Measurements from ENCODE around the gene SLC2A1. TPM values are rescaled to one million over a fixed set of nuclear protein-coding genes. Genes with fewer than 3 reads are reported as not detected.

Gene SLC2A1
- total and polyA plus RNA-seq, 2 of the 13 experiments (the other 11 are each of a cell fraction or from before 2014, with no cell fraction given), result 125 to 423 TPM

- 0 out of 2 replicates have a peak, but pooled peaks have one; percentile 14 for TF ChIP-seq EEA1 (CRISPR knock-in tag; IDR thresholded peaks at IDR 0.05; ENCODE audit: borderline replicate concordance)
- TF ChIP-seq SETDB1 (CRISPR knock-in tag; IDR thresholded peaks at IDR 0.05; ENCODE audit: borderline replicate concordance), result no peak
- TF ChIP-seq HMGXB4 (CRISPR knock-in tag; IDR thresholded peaks at IDR 0.05; ENCODE audit: borderline replicate concordance in 1 of 2, low read depth in 1 of 2), result peak in 1 of 2 experiments; percentile 31; a peak in 1 of 4 replicates
- TF ChIP-seq CHCHD3 (CRISPR knock-in tag; IDR thresholded peaks at IDR 0.05), result no peak
- TF ChIP-seq AKNA (CRISPR knock-in tag; IDR thresholded peaks at IDR 0.05; ENCODE audit: borderline replicate concordance), result no peak
- no peak for TF ChIP-seq ZSCAN25 (CRISPR knock-in tag; IDR thresholded peaks at IDR 0.05)
- TF ChIP-seq TRIM24 (CRISPR knock-in tag; IDR thresholded peaks at IDR 0.05), result no peak
- peak; percentile 95 for TF ChIP-seq MAX (IDR thresholded peaks at IDR 0.05)
- no peak for TF ChIP-seq WIZ (CRISPR knock-in tag; IDR thresholded peaks at IDR 0.05)
- TF ChIP-seq ZNF574 (CRISPR knock-in tag; IDR thresholded peaks at IDR 0.05), result 0 out of 2 replicates have a peak, but pooled peaks have one; percentile 38
- peak; percentile 59; the same call in 1 of the 2 replicates for TF ChIP-seq NR0B2 (CRISPR knock-in tag; IDR thresholded peaks at IDR 0.05)
- TF ChIP-seq ASH2L (IDR thresholded peaks at IDR 0.05; ENCODE audit: insufficient read length, low read depth, low read length), result no peak
- TF ChIP-seq ZNF841 (CRISPR knock-in tag; IDR thresholded peaks at IDR 0.05; ENCODE audit: borderline replicate concordance), result 0 out of 2 replicates have a peak, but pooled peaks have one; percentile 61
- no peak for TF ChIP-seq ZNF382 (CRISPR knock-in tag; IDR thresholded peaks at IDR 0.05; ENCODE audit: borderline replicate concordance)
- TF ChIP-seq FOXP1 (IDR thresholded peaks at IDR 0.05), result no peak
- TF ChIP-seq FOXP1 (CRISPR knock-in tag; IDR thresholded peaks at IDR 0.05), result no peak
- TF ChIP-seq FOSL1 (CRISPR knock-in tag; IDR thresholded peaks at IDR 0.05; ENCODE audit: borderline replicate concordance), result no peak
Observed at GRCh38 chr1:42957880-42958487, 684 bp downstream of the SLC2A1 start (continued).
